Measurements from ENCODE around the gene IRX4.
"Not testable (repeated sequence)": the region's sequence is repeated elsewhere in the genome, so short reads cannot be mapped to it uniquely, and the experiment has no call there.

IRX4 gene

DNA sequence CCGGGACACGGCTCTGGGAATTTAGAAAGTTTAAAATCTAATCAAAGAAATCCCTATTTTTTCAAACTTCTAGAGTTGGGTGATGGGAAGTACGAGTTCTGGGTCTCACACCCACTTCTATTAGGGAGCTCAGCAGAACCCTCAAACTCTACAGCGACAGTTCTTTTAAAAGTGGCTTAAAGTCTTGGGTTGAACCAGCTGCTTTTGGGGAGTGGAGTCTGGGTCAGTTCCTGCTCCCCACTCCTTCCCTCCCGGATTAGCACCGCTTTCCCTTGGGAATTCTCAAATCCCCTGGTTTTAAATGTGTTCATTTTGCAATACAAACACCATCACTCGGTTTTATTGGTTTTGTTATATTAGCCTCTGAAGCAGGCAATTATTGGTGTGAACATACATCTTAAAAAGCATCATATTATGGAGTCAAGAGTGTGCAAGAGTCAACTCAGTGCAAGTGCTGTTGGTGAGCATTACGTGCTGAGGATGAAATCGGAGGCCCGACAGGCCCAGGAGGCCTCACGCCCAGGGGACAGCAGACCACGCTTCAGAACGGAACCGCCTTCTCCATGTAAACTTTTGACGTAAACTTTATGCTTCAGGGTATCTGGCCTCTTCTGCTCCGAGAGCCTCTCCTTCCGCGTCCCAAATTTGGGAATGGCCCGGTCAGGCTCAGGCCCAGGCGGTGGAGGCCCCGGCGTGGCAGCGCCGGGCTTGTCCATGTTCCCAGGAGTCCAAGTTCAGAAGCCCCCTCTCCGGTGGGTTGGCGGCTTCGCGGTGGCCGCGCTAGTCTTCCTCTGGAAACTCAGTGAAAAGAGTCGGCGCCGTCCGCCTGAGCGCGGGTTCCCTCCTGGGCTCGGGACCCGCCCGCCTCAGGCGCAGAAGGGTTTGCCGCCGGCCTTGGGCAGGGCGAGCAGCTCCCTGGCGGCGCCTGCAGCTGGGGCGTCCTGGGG is 5.3 kb downstream of the IRX4 start:
- DNase-seq = no peak

DNA sequence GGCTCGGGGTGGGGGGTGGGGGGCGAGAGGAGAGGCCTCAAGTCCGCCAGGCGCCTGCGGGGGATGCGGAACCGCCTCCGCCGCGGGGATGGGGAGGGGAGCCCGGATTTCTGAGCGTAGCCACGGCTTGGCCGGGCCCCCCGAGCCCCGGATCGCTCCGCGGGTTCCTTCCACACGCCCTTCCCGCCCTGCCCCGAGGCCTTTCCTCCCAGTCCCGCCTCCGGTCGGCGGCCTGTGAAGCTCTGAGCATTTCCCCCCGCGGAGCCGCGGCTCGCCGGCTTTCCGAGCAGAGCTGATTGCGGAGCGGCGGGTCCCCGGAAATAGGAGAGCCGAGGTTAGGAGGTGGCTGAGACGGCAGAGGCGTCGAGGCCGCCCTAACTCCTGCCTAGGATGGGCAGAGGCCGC is 6.1 kb downstream of the IRX4 start:
- no peak for DNase-seq

DNA sequence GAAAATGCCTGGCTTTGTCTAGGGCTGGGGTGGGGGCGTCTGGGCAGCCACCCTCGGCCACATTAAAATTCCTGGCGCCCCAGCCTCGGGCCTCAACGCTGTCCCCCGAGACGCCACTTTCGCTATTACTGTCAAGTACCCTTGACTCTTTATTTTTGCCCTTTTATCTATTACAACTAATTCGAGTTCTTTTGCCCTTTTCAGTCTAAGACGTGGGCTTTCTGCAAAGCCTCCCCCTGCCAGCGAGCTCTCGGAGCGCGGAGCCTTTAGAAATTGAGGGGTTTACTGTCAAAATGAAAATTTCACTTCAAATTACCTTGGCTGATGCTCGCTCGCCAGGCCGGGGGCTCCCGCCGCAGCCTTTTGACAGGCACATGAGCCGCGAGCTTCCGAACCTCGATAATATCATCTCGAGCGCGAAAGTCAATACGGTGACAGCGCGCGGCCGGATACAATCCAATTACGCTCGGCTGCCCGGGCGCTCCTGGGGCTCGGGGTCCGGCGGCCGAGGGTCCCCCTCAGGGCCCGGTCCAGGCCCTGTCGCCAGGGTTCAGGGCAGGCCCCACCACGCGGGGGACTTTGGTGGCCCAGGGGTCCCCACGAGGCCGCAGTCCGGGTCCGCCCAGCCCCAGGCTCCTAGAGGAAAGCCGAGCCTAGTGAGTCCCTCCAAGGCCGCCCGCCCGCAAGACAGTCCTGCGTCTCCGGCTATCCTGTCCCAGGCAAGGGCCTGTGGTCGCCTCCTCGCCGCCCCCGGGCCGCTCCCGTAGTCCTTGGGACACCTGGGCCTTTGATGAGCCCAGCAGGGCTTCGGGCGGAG is 6.7 kb downstream of the IRX4 start:
- DNase-seq = peak; percentile 7

DNA sequence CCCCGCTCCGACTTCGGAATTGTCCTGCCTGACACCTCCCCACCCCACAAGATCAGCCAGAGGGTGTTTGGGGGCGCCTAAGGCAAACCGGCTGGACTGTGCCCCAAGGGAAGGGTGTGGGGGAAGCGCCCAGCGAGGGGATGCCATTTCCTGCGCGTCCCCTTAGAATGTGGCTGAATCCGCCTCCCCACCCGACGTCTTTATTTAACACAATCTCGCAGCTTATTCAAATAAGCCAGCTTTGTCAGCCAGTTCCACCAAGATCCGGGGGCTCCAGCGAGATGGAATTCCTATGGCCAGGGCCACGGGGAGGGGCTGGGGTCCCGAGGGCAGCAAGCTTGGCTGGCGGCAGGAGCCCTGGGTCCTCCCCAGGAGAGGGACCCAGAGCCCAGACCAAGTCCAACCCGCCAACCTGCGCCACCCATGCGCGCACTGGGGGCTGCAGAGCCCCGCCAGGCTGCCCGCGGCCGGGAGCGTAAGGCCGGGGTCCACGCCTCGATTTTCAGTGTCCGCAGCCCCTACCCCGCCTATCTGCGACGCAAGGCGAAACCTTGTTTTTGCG is 7.4 kb downstream of the IRX4 start:
- no peak for DNase-seq

DNA sequence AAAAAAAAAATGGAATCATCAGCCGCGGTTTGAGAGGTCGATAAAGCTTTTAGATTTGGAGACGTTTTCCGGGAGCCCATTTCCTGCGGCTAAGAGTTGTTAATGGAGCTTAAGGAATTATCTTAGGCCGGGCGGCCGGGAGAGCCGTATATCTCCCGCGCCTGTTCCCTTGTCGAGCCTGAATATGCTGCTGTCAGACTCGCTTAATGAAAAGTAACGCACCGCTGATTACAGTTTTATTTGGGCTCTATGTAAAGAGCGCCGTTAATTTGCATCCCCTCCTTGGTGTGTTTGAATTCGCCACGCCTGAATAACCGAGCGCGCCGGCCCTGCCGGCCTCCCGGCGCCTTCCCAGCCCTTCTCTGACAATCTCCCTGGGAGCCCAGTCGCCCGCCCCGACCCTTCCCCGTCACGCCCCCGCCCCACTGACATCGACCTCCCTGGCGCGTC is 7.9 kb downstream of the IRX4 start:
- DNase-seq = peak; percentile 65

DNA sequence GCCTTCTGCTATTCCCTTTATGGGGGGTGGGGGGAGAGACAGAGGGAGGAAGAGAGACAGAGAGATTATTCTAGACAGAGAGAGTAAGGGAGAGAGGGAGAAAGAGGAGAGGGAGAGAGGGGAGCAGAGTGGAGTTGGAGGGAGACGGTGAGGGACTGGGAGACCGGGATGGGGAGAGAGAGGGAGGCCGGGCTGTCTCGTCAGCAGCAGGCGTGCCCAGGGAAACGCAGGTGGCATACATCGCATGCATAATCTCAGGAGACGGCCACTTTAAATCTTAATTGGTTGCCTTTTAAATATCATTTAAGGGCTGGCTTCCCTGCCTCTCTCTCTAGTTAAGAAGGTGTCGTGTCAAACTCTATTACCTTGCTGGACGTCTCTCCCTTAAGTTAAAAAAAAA is 8.4 kb downstream of the IRX4 start:
- no peak for DNase-seq

DNA sequence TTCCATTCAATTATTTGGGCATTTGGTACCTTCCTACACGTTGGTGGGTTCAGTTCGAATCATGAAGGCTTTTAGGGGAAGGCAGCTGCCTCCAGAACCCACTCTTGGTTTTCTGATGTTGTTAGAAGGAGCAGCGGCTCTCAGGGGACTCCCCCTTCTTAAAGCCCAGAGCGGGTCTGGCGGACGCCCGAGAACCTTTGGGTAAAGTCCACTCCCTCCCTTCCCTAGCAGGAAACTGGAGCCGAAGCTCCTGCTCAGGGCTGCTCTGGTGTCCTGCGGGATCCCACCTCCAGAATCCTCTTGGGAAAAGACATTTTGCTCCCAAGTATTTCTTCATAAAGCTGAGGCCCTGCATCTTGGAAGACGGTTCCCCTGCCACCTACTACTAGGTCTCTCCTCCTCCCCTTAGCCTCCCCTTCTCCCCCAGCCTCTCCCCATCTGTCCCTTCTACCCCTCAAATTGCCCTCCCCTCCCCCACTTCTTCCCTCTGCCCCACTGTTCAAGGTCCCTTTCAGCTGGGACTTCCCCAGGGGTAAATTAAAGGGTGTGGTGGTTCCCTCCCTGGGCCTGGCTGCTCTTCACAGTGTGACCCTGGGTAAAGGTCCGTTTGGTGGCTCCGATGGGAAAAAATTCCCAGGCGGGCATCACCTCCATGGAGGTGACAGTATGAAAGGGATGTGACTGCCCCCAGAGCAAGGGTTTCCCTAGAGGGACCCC is 9.3 kb downstream of the IRX4 start:
- no peak for DNase-seq

DNA sequence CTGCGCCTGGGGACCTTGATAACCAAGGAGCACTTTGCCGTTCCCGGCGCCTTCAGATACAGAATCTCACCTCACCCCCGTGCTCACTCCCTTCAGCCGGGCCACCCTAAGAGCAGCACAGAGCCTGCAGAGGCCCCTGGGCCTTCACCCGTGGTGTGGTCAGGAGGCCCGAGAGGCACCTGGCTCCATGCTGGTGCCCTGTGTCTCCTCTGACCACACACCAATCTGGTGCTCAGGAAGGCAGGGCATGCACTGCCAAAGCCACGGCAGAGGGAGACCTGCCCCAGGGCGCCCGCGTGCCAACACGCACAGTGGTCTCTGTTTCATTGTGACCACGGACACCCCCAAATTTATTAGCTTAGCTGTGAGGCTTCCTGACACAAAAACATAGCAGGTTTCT is 11.3 kb downstream of the IRX4 start:
- no peak for DNase-seq

DNA sequence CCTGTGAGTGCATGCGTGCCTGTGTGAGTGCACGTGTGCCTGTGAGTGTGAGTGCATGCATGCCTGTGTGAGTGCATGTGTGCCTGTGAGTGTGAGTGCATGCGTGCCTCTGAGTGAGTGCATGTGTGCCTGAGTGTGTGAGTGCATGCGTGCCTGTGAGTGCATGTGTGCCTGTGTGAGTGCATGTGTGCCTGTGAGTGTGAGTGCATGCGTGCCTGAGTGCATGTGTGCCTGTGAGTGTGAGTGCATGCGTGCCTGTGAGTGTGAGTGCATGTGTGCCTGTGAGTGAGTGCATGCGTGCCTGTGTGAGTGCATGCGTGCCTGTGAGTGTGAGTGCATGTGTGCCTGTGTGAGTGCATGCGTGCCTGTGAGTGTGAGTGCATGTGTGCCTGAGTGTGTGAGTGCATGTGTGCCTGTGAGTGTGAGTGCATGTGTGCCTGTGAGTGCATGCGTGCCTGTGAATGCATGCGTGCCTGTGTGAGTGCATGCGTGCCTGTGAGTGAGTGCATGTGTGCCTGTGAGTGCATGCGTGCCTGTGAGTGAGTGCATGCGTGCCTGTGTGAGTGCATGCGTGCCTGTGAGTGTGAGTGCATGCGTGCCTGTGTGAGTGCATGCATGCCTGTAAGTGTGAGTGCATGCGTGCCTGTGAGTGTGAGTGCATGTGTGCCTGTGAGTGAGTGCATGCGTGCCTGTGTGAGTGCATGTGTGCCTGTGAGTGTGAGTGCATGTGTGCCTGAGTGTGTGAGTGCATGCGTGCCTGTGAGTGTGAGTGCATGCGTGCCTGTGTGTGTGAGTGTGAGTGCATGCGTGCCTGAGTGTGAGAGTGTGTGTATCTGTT is 12.1 kb downstream of the IRX4 start:
- DNase-seq = not testable (repeated sequence)

DNA sequence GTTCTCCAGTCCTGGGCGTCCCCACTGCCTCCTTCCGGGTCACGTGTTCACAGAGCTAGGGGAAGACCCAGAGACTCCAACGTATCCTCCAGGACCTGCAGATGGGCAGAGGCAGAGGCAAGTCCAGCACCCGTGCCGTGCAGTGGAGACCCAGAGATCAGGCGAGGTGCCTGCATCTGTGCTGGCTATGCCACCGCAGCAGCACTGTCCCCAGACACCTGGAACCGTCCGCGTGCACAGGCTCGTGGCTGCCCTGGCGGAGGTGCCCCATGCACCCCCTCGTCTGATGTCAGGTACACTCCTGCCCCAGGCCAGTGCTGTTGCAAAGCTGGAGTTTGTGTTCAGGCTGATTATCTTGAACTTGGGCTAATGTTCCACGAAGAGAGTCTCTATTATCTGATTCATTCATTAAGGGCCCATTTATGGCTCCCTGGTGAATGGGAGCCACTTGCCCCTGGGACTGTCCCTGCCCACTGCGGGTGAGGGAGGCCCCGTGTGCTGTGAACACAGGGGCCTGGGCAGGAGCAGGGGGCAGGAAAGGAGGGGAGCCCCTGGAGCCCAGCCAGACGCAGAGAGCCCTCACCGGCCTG is 13.7 kb downstream of the IRX4 start:
- DNase-seq = no peak

DNA sequence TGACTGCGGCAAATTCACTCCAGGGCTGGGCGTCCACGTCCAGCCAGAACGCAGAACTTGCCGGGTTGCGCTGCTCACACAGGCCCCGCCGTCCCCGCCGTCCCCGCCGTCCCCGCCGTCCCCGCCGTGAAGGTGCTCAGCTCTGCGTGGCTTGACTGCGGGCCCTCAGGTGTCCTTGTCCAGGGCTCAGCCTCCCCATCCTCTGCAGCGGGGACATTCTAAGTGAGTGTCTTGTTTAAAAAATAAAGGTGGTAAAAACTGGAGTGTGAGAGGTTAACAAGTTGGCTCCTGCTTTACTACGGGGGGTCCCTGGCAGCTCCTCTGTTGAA is 14.9 kb downstream of the IRX4 start:
- no peak for DNase-seq

DNA sequence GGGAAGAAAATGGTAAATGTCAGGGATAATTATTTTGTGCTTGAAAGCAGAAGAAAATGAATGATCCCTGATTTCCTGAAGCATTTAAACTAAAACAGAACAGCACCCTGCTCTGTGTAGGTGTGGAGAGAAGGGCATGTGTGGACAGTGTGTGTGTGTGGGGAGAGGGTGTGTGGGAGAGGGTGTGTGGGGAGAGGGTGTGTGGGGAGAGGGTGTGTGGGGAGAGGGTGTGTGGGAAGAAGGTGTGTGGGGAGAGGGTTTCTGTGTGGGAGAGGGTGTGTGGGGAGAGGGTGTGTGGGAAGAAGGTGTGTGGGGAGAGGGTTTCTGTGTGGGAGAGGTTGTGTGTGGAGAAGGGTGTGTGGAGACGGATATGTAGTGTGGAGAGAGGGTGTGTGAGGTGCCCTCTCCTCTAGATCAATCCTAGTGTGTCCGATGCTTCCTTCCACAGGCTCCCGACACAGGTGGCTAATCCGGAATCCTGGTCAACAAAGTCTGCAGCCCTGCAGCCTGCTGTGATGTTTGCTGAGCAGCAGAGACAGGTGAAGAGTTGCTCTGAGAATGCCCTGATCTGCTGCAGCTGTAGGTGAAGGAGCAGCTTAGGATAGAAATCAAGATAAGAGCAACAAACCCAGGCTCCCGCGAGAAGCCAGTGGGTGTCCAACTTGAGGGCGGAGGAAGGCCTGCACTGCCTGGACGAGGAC is 15.5 kb downstream of the IRX4 start:
- DNase-seq = no peak

DNA sequence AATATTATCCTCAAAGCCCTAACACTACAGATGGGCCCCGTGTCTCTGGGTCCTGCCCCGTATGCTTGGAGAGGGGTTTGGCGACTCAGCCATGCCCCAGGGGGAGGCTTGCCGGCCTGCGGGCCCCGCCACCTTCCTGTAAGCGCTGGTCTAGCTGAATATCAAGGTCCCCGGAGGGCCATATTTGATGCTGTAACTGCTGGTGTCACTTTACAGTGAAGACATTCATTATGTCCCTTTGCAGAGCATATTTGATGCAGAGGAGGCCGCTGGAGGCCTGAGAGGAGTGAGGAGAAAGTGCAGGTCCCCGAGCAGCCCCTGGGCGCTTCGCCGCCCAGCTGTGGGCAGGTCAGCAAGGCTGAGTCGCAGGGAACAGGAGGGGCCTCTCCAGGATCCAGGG is 16.8 kb downstream of the IRX4 start:
- no peak for DNase-seq

DNA sequence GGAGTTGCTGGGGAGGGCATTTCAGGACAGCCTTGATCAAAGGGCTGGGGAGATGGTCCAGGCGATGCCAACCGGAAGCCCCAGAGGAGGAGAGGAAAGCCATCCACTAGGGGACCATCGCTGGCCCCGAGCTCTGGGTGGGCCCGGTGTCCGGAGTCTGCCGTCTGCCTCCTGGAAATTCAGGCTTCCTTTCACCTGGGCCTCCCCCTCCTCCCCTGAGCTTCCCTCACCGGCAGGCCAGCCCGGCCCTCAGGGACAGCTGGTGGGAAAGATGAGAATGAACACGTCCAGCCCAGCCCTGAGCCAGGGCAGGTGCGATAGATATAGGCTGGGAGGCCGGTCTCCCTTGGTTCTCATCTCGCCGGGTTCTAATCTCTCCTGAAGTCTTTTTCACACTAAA is 17.2 kb downstream of the IRX4 start:
- DNase-seq = no peak

DNA sequence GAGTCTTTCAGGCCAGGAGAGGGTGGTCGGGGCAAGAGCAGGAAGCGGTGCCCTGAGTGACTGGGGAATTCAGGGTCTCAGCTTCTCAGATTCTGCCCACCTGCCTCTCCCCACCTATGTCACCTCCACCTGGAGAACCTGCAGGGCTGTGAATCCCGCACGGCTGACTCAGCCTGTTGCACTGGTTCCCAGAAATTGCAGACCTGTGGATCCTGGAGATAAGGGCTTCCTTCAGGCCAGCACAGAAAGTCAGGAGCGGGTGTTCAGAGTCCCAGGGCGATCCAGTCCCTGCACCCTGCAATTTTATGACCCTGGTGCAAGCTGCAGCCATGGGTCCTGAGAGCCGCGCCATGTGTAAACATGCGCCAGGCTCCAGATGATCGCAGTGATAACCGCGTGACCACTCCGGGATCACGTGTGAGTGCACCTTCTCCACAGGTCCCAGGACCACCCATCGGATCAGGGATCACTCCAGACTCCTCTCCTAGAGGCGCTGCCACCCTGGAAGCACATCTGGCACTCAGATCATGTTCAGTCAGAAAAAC is 17.8 kb downstream of the IRX4 start:
- DNase-seq = no peak

DNA sequence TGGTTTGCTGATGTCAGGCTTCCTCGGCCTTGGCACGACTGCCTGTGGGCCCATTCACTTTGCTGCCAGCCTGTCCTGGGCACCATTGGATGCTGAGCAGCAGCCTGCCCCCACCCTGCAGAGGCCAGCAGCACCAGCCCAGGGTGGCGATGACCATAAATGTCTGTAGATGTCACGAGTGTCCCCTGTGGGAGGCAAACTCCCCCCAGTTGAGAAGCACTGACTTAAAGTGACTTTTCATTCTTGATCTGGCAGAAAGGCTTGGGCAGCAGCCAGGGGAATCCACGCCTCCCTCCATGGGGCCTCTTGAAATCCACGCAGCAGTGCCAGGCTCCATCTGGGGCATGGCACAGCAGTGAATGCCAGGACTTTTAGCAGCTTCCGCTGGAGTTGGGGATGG is 21.8 kb downstream of the IRX4 start:
- no peak for DNase-seq

DNA sequence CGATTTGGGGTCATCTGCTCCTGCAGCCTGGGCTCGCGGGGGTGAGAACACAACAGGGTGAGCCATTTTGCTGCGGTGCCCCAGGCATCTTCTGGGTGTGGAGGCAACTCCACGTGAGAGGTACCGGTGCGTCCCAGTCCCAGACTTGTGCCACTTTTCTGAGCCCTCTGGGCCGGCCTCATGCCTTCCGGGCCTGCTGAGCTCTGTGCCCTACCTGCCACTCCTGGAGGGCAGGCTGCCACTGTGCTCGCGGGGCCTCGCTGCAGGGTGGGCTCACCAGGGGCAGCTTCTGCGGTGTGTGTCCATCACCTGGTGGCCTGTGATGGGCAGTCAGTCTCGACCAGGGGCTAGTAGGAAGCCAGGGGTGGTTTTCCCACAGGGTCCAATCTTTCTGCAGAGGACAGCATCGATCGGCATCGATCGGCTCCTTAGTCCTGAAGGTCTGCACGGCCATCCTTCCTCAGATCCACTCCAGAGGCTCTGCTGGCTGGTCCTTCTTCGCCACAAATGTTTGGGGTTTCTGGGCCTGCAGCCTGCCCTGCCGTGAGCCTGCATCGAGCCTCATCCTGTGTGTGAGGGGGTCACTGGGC is 22.6 kb downstream of the IRX4 start:
- DNase-seq = no peak

DNA sequence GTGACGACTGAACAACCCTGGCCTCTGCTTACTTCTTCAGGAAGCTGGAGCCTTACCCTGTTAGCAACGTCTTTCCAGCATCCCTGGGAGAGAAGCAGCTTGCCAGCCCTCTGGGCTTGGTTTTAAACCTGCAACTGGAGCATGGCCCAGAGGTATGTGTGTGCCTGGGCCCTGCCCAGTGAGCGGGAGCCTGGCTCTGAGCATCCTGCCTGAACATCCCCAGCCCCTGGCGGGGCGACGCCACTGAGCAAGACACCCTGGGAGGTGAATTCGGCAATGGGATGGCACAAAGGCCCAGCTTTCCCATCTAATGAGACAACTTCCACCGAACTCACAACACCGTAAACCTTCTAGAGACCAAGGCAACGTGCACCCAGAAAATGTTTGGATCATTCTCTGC is 23.6 kb downstream of the IRX4 start:
- DNase-seq = no peak

DNA sequence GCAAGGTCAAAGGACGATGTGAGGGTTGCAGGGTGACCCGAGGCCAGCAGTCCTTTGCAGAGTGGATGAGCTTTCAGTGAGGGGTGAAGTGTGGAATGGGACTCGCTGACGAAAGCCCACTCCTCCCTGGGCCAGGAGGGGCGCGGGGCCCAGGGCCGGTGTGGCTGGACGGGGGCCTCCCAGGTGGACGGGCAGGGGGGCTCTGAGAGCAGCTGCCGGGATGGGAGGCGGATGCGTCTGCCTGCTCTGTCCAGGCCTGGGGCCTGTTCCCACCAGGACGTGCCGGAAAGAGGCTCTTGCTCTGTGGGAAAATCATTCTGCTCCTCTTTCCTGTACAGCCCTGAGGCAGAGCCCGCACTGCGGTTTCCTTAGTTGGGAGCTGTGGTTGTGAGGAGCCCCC is 24.3 kb downstream of the IRX4 start:
- no peak for DNase-seq

DNA sequence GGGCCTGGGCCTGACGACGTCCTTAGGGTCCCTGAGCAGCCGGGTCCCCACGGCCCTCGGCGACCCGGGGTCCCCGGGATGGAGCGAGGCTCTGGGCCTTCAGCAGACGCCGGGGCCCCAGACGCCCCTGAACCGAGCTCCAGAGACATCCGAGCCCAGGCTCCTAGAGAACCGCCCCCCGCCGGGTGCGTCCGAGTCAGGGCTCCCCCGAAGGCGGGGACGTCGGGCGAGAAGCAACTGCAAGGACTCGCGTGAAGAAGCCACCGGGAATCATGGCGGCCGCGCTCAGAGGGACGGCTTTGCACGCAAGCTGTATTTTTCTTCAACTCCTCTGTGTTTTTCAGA is 25.5 kb downstream of the IRX4 start:
- no peak for DNase-seq

Measured in NCI-H82 (cell line).